Activated CD8-positive, alpha-beta memory T cell treated with anti-CD3 and anti-CD28 coated beads for 4 hours (primary cell): Measurements from ENCODE around the gene SDHA.

Source experiments
- DNase-seq, 2 donors: peaks; one replicate each; pipeline ENCODE4 v3.0.0-alpha.2; 2020; ENCODE audit warnings: low read depth in 2 of 2

The SDHA gene

GRCh38 chr5:217494-218456 lies at the start of gene SDHA, which contains the start of gene CCDC127:
SDHA (plus strand) TSS chr5:218320; CDS start chr5:218356, 36 bp downstream.
CCDC127 (minus strand) TSS chr5:218153; CDS start chr5:216849, 1,304 bp downstream.
- DNase-seq = peak; percentile 96 to 97

GRCh38 chr5:169071-169727 lies 48.9 kb upstream of the SDHA start:
- no peak for DNase-seq

- DNase-seq = no peak
These were observed 48.4 kb upstream of the SDHA start for GRCh38 chr5:169728-170094.

GRCh38 chr5:170971-171800 lies 46.9 kb upstream of the SDHA start:
- DNase-seq = no peak

- no peak for DNase-seq
These were observed 46.3 kb upstream of the SDHA start for GRCh38 chr5:171801-172331.

GRCh38 chr5:172421-172820 lies 45.7 kb upstream of the SDHA start:
- DNase-seq = no peak

GRCh38 chr5:172841-173251 lies 45.3 kb upstream of the SDHA start:
- DNase-seq = no peak

- no peak for DNase-seq
These were observed 44.5 kb upstream of the SDHA start for GRCh38 chr5:173392-174290.

- no peak for DNase-seq
These were observed 43.9 kb upstream of the SDHA start for GRCh38 chr5:174291-174600.

GRCh38 chr5:174876-175465 lies 43.1 kb upstream of the SDHA start:
- DNase-seq = no peak

GRCh38 chr5:176296-176823 lies 41.8 kb upstream of the SDHA start:
- DNase-seq = no peak

GRCh38 chr5:178110-178509 lies 40.0 kb upstream of the SDHA start:
- no peak for DNase-seq

GRCh38 chr5:179401-179800 lies 38.7 kb upstream of the SDHA start:
- DNase-seq = no peak

- DNase-seq = no peak
These were observed 37.7 kb upstream of the SDHA start for GRCh38 chr5:180286-180918.

GRCh38 chr5:181160-181559 lies 37.0 kb upstream of the SDHA start:
- DNase-seq = no peak

- DNase-seq = no peak
These were observed 36.6 kb upstream of the SDHA start for GRCh38 chr5:181566-181965.

GRCh38 chr5:182126-182525 lies 36.0 kb upstream of the SDHA start:
- DNase-seq = no peak

- no peak for DNase-seq
These were observed 33.6 kb upstream of the SDHA start for GRCh38 chr5:184471-184870.

- no peak for DNase-seq
These were observed 32.7 kb upstream of the SDHA start for GRCh38 chr5:185095-186070.
